SH-SY5Y (cell line): ENCODE data around the gene LAT.

Experiments
- GATA2 ChIP-seq: IDR thresholded peaks from 2 replicates; pipeline ENCODE4 v1.6.1; 2011; ENCODE audit warnings: mild to moderate bottlenecking, low read depth, low read length
- GATA3 ChIP-seq: IDR thresholded peaks from 2 replicates; pipeline ENCODE4 v1.6.1; 2011; ENCODE audit warnings: low read depth, mild to moderate bottlenecking, low read length, moderate library complexity

DNA sequence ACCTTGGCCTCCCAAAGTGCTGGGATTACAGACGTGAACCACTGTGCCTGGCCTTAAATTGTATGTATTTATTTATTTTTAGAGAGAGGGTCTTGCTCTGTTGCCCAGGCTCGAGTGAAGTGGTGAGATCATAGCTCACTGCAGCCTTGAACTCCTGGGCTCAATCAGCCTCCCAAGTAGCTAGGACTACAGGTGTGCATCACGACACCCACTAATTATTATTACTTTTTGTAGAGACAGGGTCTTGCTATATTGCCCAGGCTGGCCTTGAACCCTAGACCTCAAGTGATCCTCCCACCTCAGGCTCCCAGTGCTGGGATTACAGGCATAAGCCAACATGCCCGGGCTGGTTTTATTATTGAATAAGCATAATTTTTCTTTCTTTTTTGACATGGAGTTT, 38.2 kb upstream of the LAT start:
- TF ChIP-seq GATA3: no peak
- no peak for TF ChIP-seq GATA2
